NB4 (cell line): ENCODE measurements around the gene TTN.

Experiments used
- CTCF ChIP-seq: IDR thresholded peaks from one replicate; pipeline ENCODE4 v1.5.1; 2012; ENCODE audit warnings: low read depth, low read length
- MAX ChIP-seq: IDR thresholded peaks from 2 replicates; pipeline ENCODE4 v1.6.1; 2011; ENCODE audit warnings: low read depth, low read length
- MYC ChIP-seq: IDR thresholded peaks from 2 replicates; pipeline ENCODE4 v1.6.1; 2011; ENCODE audit warnings: low read depth, low read length
- POLR2A ChIP-seq: IDR thresholded peaks from 2 replicates; pipeline ENCODE4 v1.6.1; 2011; ENCODE audit warnings: mild to moderate bottlenecking; ENCODE audit not compliant: insufficient read length; ENCODE audit errors: extremely low read depth

GRCh38 chr2:178508646-178509045, 298.6 kb downstream of the TTN start:
- TF ChIP-seq CTCF (no peak), POLR2A (no peak), MAX (no peak), MYC (no peak)
